T-cell (primary cell): Measurements from ENCODE around the gene CBX8. TPM values are rescaled to one million over a fixed set of nuclear protein-coding genes. Genes with fewer than 3 reads are reported as not detected.
A peak's percentile ranks its signal among the peaks of the same experiment; 100 is the strongest.

Experiments used
- ATAC-seq, 4 experiments: fragments of 200-7000 bp in 3 of 4; fragments of 150-1000 bp in 1 of 4; cut with Tn5 transposase; replicated peaks in 1 of 4; 1 replicate in 3 of 4; 2 replicates in 1 of 4; pipeline ENCODE4 v1.10.0; 2021; ENCODE audit warnings: moderate library complexity in 3 of 4, mild to moderate bottlenecking in 2 of 4, moderate number of reproducible peaks in 1 of 4
- CTCF ChIA-PET, 2 donors: fragments of 300-600 bp; sonication (Branson Sonifier 250); formaldehyde crosslinking; loops; one replicate each; lab custom pipeline; 2022; ENCODE audit warnings: antibody characterized with exemption in 2 of 2; lab: Charles Lee
- POLR2A ChIA-PET, 2 donors: fragments of 300-600 bp; sonication (Branson Sonifier 250); formaldehyde crosslinking; loops; one replicate each; lab custom pipeline; 2022; ENCODE audit warnings: antibody characterized with exemption in 2 of 2; lab: Charles Lee
- DNase-seq, 35 experiments: peaks; one replicate each; pipeline versions ENCODE4 v3.0.0 to v3.0.0-alpha.2; 2013 to 2023
- H3K27ac ChIP-seq: one replicate; pipeline ENCODE4 v1.5.1; 2013; ENCODE audit warnings: low read length
- H3K27me3 ChIP-seq, 2 experiments: replicated peaks in 1 of 2; 1 replicate in 1 of 2; 2 replicates in 1 of 2; pipeline versions ENCODE4 v1.6.1 to v1.7.0; 2013; ENCODE audit warnings: low read length in 1 of 2, mixed read lengths in 1 of 2; ENCODE audit not compliant: control insufficient read depth in 2 of 2, insufficient read depth in 2 of 2; ENCODE audit errors: extremely low read depth in 1 of 2
- H3K36me3 ChIP-seq, 2 donors: 1 replicate in 1 of 2; 2 replicates in 1 of 2; pipeline versions ENCODE4 v1.6.1 to v1.7.0; 2013; ENCODE audit warnings: low read length in 1 of 2; ENCODE audit not compliant: control insufficient read depth in 2 of 2, insufficient read depth in 1 of 2; ENCODE audit errors: extremely low read depth in 1 of 2
- H3K4me1 ChIP-seq, 2 experiments: 1 replicate in 1 of 2; 2 replicates in 1 of 2; pipeline versions ENCODE4 v1.6.1 to v1.7.0; 2013; ENCODE audit warnings: low read length in 2 of 2, mixed read lengths in 1 of 2; ENCODE audit not compliant: insufficient read depth in 2 of 2, control insufficient read depth in 1 of 2; ENCODE audit errors: extremely low read depth in 1 of 2
- H3K4me3 ChIP-seq, 2 donors: 1 replicate in 1 of 2; 2 replicates in 1 of 2; pipeline versions ENCODE4 v1.5.1 to v1.7.0; 2013; ENCODE audit warnings: mild to moderate bottlenecking in 2 of 2, low read length in 1 of 2, moderate library complexity in 1 of 2; ENCODE audit not compliant: control insufficient read depth in 1 of 2; ENCODE audit errors: extremely low read depth in 1 of 2
- H3K9me3 ChIP-seq: 2 replicates; pipeline ENCODE4 v1.7.0; 2013
- H3K27ac Mint-ChIP-seq, 2 donors: one replicate each; pipeline ENCODE4 v1.8.0; 2020 to 2021; ENCODE audit warnings: mild to moderate bottlenecking in 2 of 2, mixed read lengths in 2 of 2
- H3K27me3 Mint-ChIP-seq, 2 donors: one replicate each; pipeline ENCODE4 v1.8.0; 2021 to 2022; ENCODE audit warnings: mixed read lengths in 2 of 2
- H3K36me3 Mint-ChIP-seq: one replicate; pipeline ENCODE4 v1.8.0; 2021; ENCODE audit warnings: mixed read lengths
- H3K4me1 Mint-ChIP-seq, 3 donors: one replicate each; pipeline ENCODE4 v1.8.0; 2020 to 2022; ENCODE audit warnings: mixed read lengths in 3 of 3, mild to moderate bottlenecking in 1 of 3
- H3K4me3 Mint-ChIP-seq, 3 donors: one replicate each; pipeline ENCODE4 v1.8.0; 2020 to 2022; ENCODE audit warnings: mild to moderate bottlenecking in 3 of 3, mixed read lengths in 3 of 3, moderate library complexity in 3 of 3
- H3K9me3 Mint-ChIP-seq, 3 donors: one replicate each; pipeline ENCODE4 v1.8.0; 2020 to 2022; ENCODE audit warnings: mixed read lengths in 3 of 3
- WGBS: methylation state at CpG from one replicate; pipeline ENCODE4 v1.1.5; 2013; ENCODE audit warnings: missing lambda C conversion rate; ENCODE audit not compliant: insufficient coverage; 5-methylcytosine and 5-hydroxymethylcytosine counted together
- total RNA-seq, 35 experiments: library from RNA in 6 of 35; stranded (reverse) in 6 of 35; fragments of 120-200 nt in 1 of 35; gene quantifications; one replicate each; pipeline versions ENCODE4 v1.2.1 to v1.2.4 and lab custom pipeline; 2013 to 2026

Gene CBX8
- total RNA-seq, 5 donors from 2014 or later (not counting 1 experiment from before 2014, with no cell fraction given), result 1.9 to 5.1 (median 3.9) TPM

- ChIA-PET POLR2A (no interaction called here), CTCF (no interaction called here)
- 9% methylated on average over 11 of the region's 26 CpGs for WGBS
- Mint-ChIP-seq H3K36me3 (peaks cover 3% of the 10 kb centered on the region), H3K27ac (no peak overlapping the region), H3K27me3 (peaks cover 36 to 53% of the 10 kb centered on the region in 2 donors), H3K9me3 (no peaks in the 10 kb centered on the region), H3K4me3 (no peak overlapping the region), H3K4me1 (peaks cover 11 to 20% (median 16%) of the 10 kb centered on the region in 3 donors)
- DNase-seq (no peak), ATAC-seq (no peak)
- H3K4me3 ChIP-seq, result peak overlapping the region in 1 of 2 donors; percentile 20
- peaks cover 3 to 6% of the 10 kb centered on the region in 2 donors for H3K36me3 ChIP-seq
- no peaks in the 10 kb centered on the region for H3K9me3 ChIP-seq
- H3K4me1 ChIP-seq, result peaks cover 14 to 45% of the 10 kb centered on the region in 2 experiments
- no peak overlapping the region for H3K27ac ChIP-seq
- H3K27me3 ChIP-seq, result peaks cover 0 to 82% of the 10 kb centered on the region in 2 experiments
Measured at GRCh38 chr17:79791735-79792161, 5.1 kb downstream of the CBX8 start.

- Mint-ChIP-seq H3K36me3 (peaks cover 3% of the 10 kb centered on the region), H3K27ac (no peak overlapping the region), H3K27me3 (peaks cover 39 to 60% of the 10 kb centered on the region in 2 donors), H3K4me3 (peak overlapping the region in 2 of 3 donors; percentile 4 to 50), H3K9me3 (no peaks in the 10 kb centered on the region), H3K4me1 (peaks cover 10 to 16% (median 11%) of the 10 kb centered on the region in 3 donors)
- ChIA-PET CTCF (no interaction called here), POLR2A (no interaction called here)
- Histone ChIP-seq H3K27me3 (peaks cover 0 to 87% of the 10 kb centered on the region in 2 experiments), H3K36me3 (peaks cover 3 to 6% of the 10 kb centered on the region in 2 donors), H3K27ac (no peak overlapping the region), H3K4me3 (peak overlapping the region in 1 of 2 donors; percentile 20), H3K9me3 (no peaks in the 10 kb centered on the region), H3K4me1 (peaks cover 11 to 41% of the 10 kb centered on the region in 2 experiments)
- DNase-seq (peak in 1 of 35 experiments; percentile 41), ATAC-seq (peak in 3 of 4 experiments; percentile 46 to 52 (median 47))
- 12% methylated on average over 41 of the region's 68 CpGs for WGBS
Measured at GRCh38 chr17:79790805-79791734, 5.8 kb downstream of the CBX8 start.

- whole genome bisulfite sequencing, result 18% methylated on average over 69 of the region's 74 CpGs
- Histone ChIP-seq H3K9me3 (no peaks in the 10 kb centered on the region), H3K4me3 (peak overlapping the region in 1 of 2 donors; percentile 7), H3K4me1 (peaks cover 8 to 36% of the 10 kb centered on the region in 2 experiments), H3K27ac (no peak overlapping the region), H3K36me3 (peaks cover 3 to 5% of the 10 kb centered on the region in 2 donors), H3K27me3 (peaks cover 0 to 89% of the 10 kb centered on the region in 2 experiments)
- Mint-ChIP-seq H3K4me1 (peaks cover 6 to 11% (median 7%) of the 10 kb centered on the region in 3 donors), H3K36me3 (peaks cover 3% of the 10 kb centered on the region), H3K4me3 (peak overlapping the region in 1 of 3 donors; percentile 50), H3K27me3 (peaks cover 41 to 69% of the 10 kb centered on the region in 2 donors), H3K27ac (peak overlapping the region in 1 of 2 donors; percentile 19), H3K9me3 (no peaks in the 10 kb centered on the region)
- DNase-seq (peak in 1 of 35 experiments; percentile 53), ATAC-seq (peak in 2 of 4 experiments; percentile 33 to 51)
- CTCF ChIA-PET, result no interaction called here
- POLR2A ChIA-PET, result no interaction called here
Measured at GRCh38 chr17:79789943-79790804, 6.7 kb downstream of the CBX8 start.

GRCh38 chr17:79788989-79789942 lies 7.6 kb downstream of the CBX8 start:
- Histone ChIP-seq H3K27me3 (peaks cover 0 to 90% of the 10 kb centered on the region in 2 experiments), H3K36me3 (peaks cover 0 to 2% of the 10 kb centered on the region in 2 donors), H3K27ac (no peak overlapping the region), H3K4me3 (no peak overlapping the region), H3K9me3 (no peaks in the 10 kb centered on the region), H3K4me1 (peaks cover 8 to 36% of the 10 kb centered on the region in 2 experiments)
- peak in 1 of 4 experiments; percentile 6 for ATAC-seq
- DNase-seq, result no peak
- WGBS, result 30% methylated on average over 39 of the region's 52 CpGs
- ChIA-PET CTCF (no interaction called here), POLR2A (no interaction called here)
- H3K27me3 Mint-ChIP-seq, result peaks cover 42 to 70% of the 10 kb centered on the region in 2 donors
- H3K9me3 Mint-ChIP-seq, result no peaks in the 10 kb centered on the region
- H3K36me3 Mint-ChIP-seq, result peaks cover 3% of the 10 kb centered on the region
- H3K4me1 Mint-ChIP-seq, result peaks cover 6 to 11% (median 7%) of the 10 kb centered on the region in 3 donors
- no peak overlapping the region for H3K27ac Mint-ChIP-seq
- peak overlapping the region in 1 of 3 donors; percentile 47 for H3K4me3 Mint-ChIP-seq

DNA sequence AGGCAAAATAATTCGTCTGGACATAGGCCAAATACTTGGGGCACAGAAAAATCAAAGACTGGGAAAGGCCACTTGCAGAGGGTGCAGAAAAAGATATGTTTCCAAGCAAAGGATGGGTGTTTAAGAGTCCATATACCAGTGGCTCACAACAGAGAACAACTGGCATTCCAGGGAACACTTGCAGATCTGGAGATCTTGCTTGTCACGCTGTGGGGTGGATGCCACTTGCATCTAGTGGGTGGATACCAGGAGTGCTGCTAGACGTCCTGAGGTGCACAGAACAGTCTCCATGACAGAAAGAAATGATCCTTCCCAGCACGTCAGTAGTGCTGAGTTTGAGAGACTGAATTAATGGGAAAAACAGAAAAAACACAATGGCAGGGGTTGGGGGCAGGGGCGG lies 8.4 kb downstream of the CBX8 start:
- CTCF ChIA-PET, result no interaction called here
- Mint-ChIP-seq H3K27ac (no peak overlapping the region), H3K4me1 (peaks cover 6 to 11% (median 7%) of the 10 kb centered on the region in 3 donors), H3K36me3 (no peaks in the 10 kb centered on the region), H3K9me3 (no peaks in the 10 kb centered on the region), H3K27me3 (peaks cover 42 to 70% of the 10 kb centered on the region in 2 donors), H3K4me3 (no peak overlapping the region)
- ATAC-seq (no peak), DNase-seq (no peak)
- Histone ChIP-seq H3K27me3 (peaks cover 0 to 91% of the 10 kb centered on the region in 2 experiments), H3K4me3 (no peak overlapping the region), H3K4me1 (peaks cover 8 to 33% of the 10 kb centered on the region in 2 experiments), H3K27ac (no peak overlapping the region), H3K9me3 (no peaks in the 10 kb centered on the region), H3K36me3 (peaks cover 0 to 4% of the 10 kb centered on the region in 2 donors)
- POLR2A ChIA-PET, result no interaction called here
- WGBS, result 61% methylated on average over 2 of the region's 5 CpGs
